Measurements from ENCODE around the gene MPP3.
"Not testable (repeated sequence)": the region's sequence is repeated elsewhere in the genome, so short reads cannot be mapped to it uniquely, and the experiment has no call there.

The MPP3 gene

GRCh38 chr17:43860927-43861622, 28.1 kb upstream of the MPP3 start:
- DNase-seq, result no peak

- no peak for DNase-seq
Observed at GRCh38 chr17:43860077-43860725, 27.3 kb upstream of the MPP3 start.

GRCh38 chr17:43857957-43858600, 25.1 kb upstream of the MPP3 start:
- DNase-seq, result no peak

GRCh38 chr17:43857141-43857540, 24.2 kb upstream of the MPP3 start:
- no peak for DNase-seq

- DNase-seq, result no peak
Observed at GRCh38 chr17:43856141-43856540, 23.2 kb upstream of the MPP3 start.

GRCh38 chr17:43855061-43855460, 22.1 kb upstream of the MPP3 start:
- DNase-seq, result no peak

GRCh38 chr17:43854498-43854897, 21.6 kb upstream of the MPP3 start:
- no peak for DNase-seq

GRCh38 chr17:43853546-43853945, 20.6 kb upstream of the MPP3 start:
- no peak for DNase-seq

- DNase-seq, result no peak
Observed at GRCh38 chr17:43852571-43852970, 19.6 kb upstream of the MPP3 start.

GRCh38 chr17:43849116-43849515, 16.2 kb upstream of the MPP3 start:
- no peak for DNase-seq

GRCh38 chr17:43848601-43849000, 15.7 kb upstream of the MPP3 start:
- no peak for DNase-seq

- no peak for DNase-seq
Observed at GRCh38 chr17:43846963-43847371, 14.0 kb upstream of the MPP3 start, which contains the start of gene CD300LG. Gene CD300LG (plus strand): TSS chr17:43847176. CDS start chr17:43847217, 41 bp downstream.

- peak; percentile 87 for DNase-seq
Observed at GRCh38 chr17:43846221-43846712, 13.3 kb upstream of the MPP3 start.

- DNase-seq, result no peak
Observed at GRCh38 chr17:43845766-43846165, 12.8 kb upstream of the MPP3 start.

GRCh38 chr17:43844241-43844640, 11.3 kb upstream of the MPP3 start:
- DNase-seq, result no peak

- no peak for DNase-seq
Observed at GRCh38 chr17:43842975-43843325, 10.0 kb upstream of the MPP3 start.

GRCh38 chr17:43842091-43842974, 9.4 kb upstream of the MPP3 start:
- not testable (repeated sequence) for DNase-seq

GRCh38 chr17:43841282-43841681, 8.3 kb upstream of the MPP3 start:
- DNase-seq, result no peak

GRCh38 chr17:43840814-43841213, 7.9 kb upstream of the MPP3 start:
- DNase-seq, result no peak

GRCh38 chr17:43839670-43840108, 6.7 kb upstream of the MPP3 start:
- DNase-seq, result no peak

GRCh38 chr17:43834106-43834505, 1.2 kb upstream of the MPP3 start:
- DNase-seq, result no peak

GRCh38 chr17:43832168-43832975, 574 bp downstream of the MPP3 start:
- peak; percentile 62 for DNase-seq

Measured in right forelimb (tissue), 1 donor.